ENCODE measurements around the gene RAI1. TPM values are rescaled to one million over a fixed set of nuclear protein-coding genes. Genes with fewer than 3 reads are reported as not detected.
A peak's percentile ranks its signal among the peaks of the same experiment; 100 is the strongest.

Gene RAI1
- total RNA-seq, 1 experiment from 2014 or later = 86.3 TPM

- peak overlapping the region; percentile 84 for H3K4me2 ChIP-seq
- peaks cover 46% of the 10 kb centered on the region; the same call in 1 of the 2 replicates for H4K20me1 ChIP-seq (ENCODE audit: insufficient read depth)
- no peak overlapping the region for H2AFZ ChIP-seq
- no peak for TF ChIP-seq EZH2 (IDR thresholded peaks at IDR 0.05; ENCODE audit: low read depth)
- TF ChIP-seq CTCF (conservative IDR thresholded peaks at IDR 0.05) = no peak
- H3K9me2 ChIP-seq (ENCODE audit: insufficient read depth) = no peaks in the 10 kb centered on the region
- BruUV-seq (replicated peaks) = no TSS peak
- intact Hi-C loops (cut with micrococcal nuclease; ENCODE audit: unreplicated experiment) = loop anchor here (1.0 to 2.0 kb wide), 4 partner anchors 15 to 41 kb away; no protein-coding TSS in a partner anchor
- H3F3A ChIP-seq (ENCODE audit: insufficient read depth, low read depth) = peaks cover 50% of the 10 kb centered on the region; the same call in 1 of the 2 replicates
- H3K4me1 ChIP-seq (replicated peaks; ENCODE audit: insufficient read depth) = peaks cover 40% of the 10 kb centered on the region
- H3K36me3 ChIP-seq (ENCODE audit: low read depth) = no peaks in the 10 kb centered on the region
- H3K27me3 ChIP-seq (ENCODE audit: insufficient read depth, low read depth) = no peaks in the 10 kb centered on the region
- H3K9me3 ChIP-seq (ENCODE audit: insufficient read depth, low read depth) = no peaks in the 10 kb centered on the region
- peak overlapping the region; percentile 80 for H3K27ac ChIP-seq
- peak in 1 of 2 experiments; percentile 37 for DNase-seq
- peak overlapping the region; percentile 33; the same call in 1 of the 2 replicates for H3K4me3 ChIP-seq
- peaks cover 87% of the 10 kb centered on the region for H3K79me2 ChIP-seq (ENCODE audit: low read depth)
- ChIA-PET POLR2A (ENCODE audit: unreplicated experiment) (interaction anchor here (0.6 kb wide), 1 partner anchor 33 kb away, joined by 5 read pairs; no protein-coding TSS in a partner anchor), CTCF (interaction anchor here (0.6 kb wide), 1 partner anchor 30 kb away, joined by 3 read pairs; no protein-coding TSS in a partner anchor)
Measured at GRCh38 chr17:17711641-17712162, 30.4 kb downstream of the RAI1 start.

- Histone ChIP-seq H3K4me3 (no peak overlapping the region), H4K20me1 (ENCODE audit: insufficient read depth) (peaks cover 45% of the 10 kb centered on the region; the same call in 1 of the 2 replicates), H3K4me1 (replicated peaks; ENCODE audit: insufficient read depth) (peaks cover 40% of the 10 kb centered on the region), H3K27me3 (ENCODE audit: insufficient read depth, low read depth) (no peaks in the 10 kb centered on the region), H3K9me3 (ENCODE audit: insufficient read depth, low read depth) (no peaks in the 10 kb centered on the region), H3F3A (ENCODE audit: insufficient read depth, low read depth) (peaks cover 43% of the 10 kb centered on the region; the same call in 1 of the 2 replicates), H3K79me2 (ENCODE audit: low read depth) (peaks cover 87% of the 10 kb centered on the region), H3K36me3 (ENCODE audit: low read depth) (no peaks in the 10 kb centered on the region), H3K9me2 (ENCODE audit: insufficient read depth) (no peaks in the 10 kb centered on the region), H2AFZ (no peak overlapping the region), H3K4me2 (peak overlapping the region; percentile 84), H3K27ac (peak overlapping the region; percentile 80)
- ChIA-PET POLR2A (ENCODE audit: unreplicated experiment) (no interaction called here), CTCF (interaction anchor here (0.6 kb wide), 1 partner anchor 30 kb away, joined by 3 read pairs; no protein-coding TSS in a partner anchor)
- intact Hi-C loops (cut with micrococcal nuclease; ENCODE audit: unreplicated experiment) = no loop called here
- peak; percentile 49 to 79 for DNase-seq
- no TSS peak for BruUV-seq (replicated peaks)
- TF ChIP-seq EZH2 (IDR thresholded peaks at IDR 0.05; ENCODE audit: low read depth) = no peak
- no peak for TF ChIP-seq CTCF (conservative IDR thresholded peaks at IDR 0.05)
Measured at GRCh38 chr17:17712268-17712924, 31.1 kb downstream of the RAI1 start.

GRCh38 chr17:17713839-17714238, 32.6 kb downstream of the RAI1 start:
- Histone ChIP-seq H3K79me2 (ENCODE audit: low read depth) (peaks cover 85% of the 10 kb centered on the region), H3K27me3 (ENCODE audit: insufficient read depth, low read depth) (no peaks in the 10 kb centered on the region), H3K4me3 (no peak overlapping the region), H3K27ac (no peak overlapping the region), H3K9me2 (ENCODE audit: insufficient read depth) (no peaks in the 10 kb centered on the region), H3F3A (ENCODE audit: insufficient read depth, low read depth) (peaks cover 31% of the 10 kb centered on the region; the same call in 1 of the 2 replicates), H3K9me3 (ENCODE audit: insufficient read depth, low read depth) (no peaks in the 10 kb centered on the region), H3K4me2 (no peak overlapping the region), H3K36me3 (ENCODE audit: low read depth) (no peaks in the 10 kb centered on the region), H4K20me1 (ENCODE audit: insufficient read depth) (peaks cover 36% of the 10 kb centered on the region; the same call in 1 of the 2 replicates), H3K4me1 (replicated peaks; ENCODE audit: insufficient read depth) (peaks cover 46% of the 10 kb centered on the region), H2AFZ (no peak overlapping the region)
- ChIA-PET CTCF (no interaction called here), POLR2A (ENCODE audit: unreplicated experiment) (no interaction called here)
- no TSS peak for BruUV-seq (replicated peaks)
- no peak for DNase-seq
- no peak for TF ChIP-seq EZH2 (IDR thresholded peaks at IDR 0.05; ENCODE audit: low read depth)
- TF ChIP-seq CTCF (conservative IDR thresholded peaks at IDR 0.05) = no peak
- intact Hi-C loops (cut with micrococcal nuclease; ENCODE audit: unreplicated experiment) = no loop called here

All from PC-9 (cell line).